AG09309 (cell line): ENCODE results near the gene NACA2.

Experiments
- DNase-seq: peaks from one replicate; pipeline ENCODE4 v3.0.0-alpha.2; 2010; ENCODE audit warnings: low read depth
- H3K4me3 ChIP-seq: 2 replicates; pipeline ENCODE4 v1.5.1; 2011; ENCODE audit warnings: mild to moderate bottlenecking, low read depth, low read length, moderate library complexity; ENCODE audit not compliant: control insufficient read depth
- CTCF ChIP-seq: IDR thresholded peaks from 2 replicates; pipeline ENCODE4 v1.5.1; 2011; ENCODE audit warnings: mild to moderate bottlenecking, low read depth, low read length, inconsistent platforms; ENCODE audit not compliant: insufficient read depth, control insufficient read depth; ENCODE audit errors: missing control alignments

The NACA2 gene

GRCh38 chr17:61619953-61620352, 28.9 kb upstream of the NACA2 start:
- DNase-seq = no peak
- TF ChIP-seq CTCF = no peak
- H3K4me3 ChIP-seq = no peak overlapping the region

GRCh38 chr17:61619493-61619892, 28.5 kb upstream of the NACA2 start:
- no peak overlapping the region for H3K4me3 ChIP-seq
- no peak for DNase-seq
- TF ChIP-seq CTCF = no peak

GRCh38 chr17:61618950-61619349, 27.9 kb upstream of the NACA2 start:
- DNase-seq = no peak

GRCh38 chr17:61617330-61617729, 26.3 kb upstream of the NACA2 start:
- TF ChIP-seq CTCF = no peak
- no peak for DNase-seq
- H3K4me3 ChIP-seq = no peak overlapping the region

More at GRCh38 chr17:61618950-61619349, 27.9 kb upstream of the NACA2 start:
- no peak overlapping the region for H3K4me3 ChIP-seq
- TF ChIP-seq CTCF = no peak

- no peak for TF ChIP-seq CTCF
- no peak for DNase-seq
- no peak overlapping the region for H3K4me3 ChIP-seq
These were observed 25.8 kb upstream of the NACA2 start for GRCh38 chr17:61616783-61617182.

- TF ChIP-seq CTCF = no peak
- DNase-seq = no peak
- no peak overlapping the region for H3K4me3 ChIP-seq
These were observed 23.2 kb upstream of the NACA2 start for GRCh38 chr17:61614219-61614618.

- no peak for DNase-seq
- no peak overlapping the region for H3K4me3 ChIP-seq
- TF ChIP-seq CTCF = no peak
These were observed 20.3 kb upstream of the NACA2 start for GRCh38 chr17:61611323-61611722.
